Lower leg skin (tissue), 3 donors: ENCODE measurements around the gene SLFN5.

Source experiments
- CTCF ChIP-seq, 3 donors: fragments of 450-650 bp; IDR thresholded peaks; one replicate each; pipeline ENCODE4 v1.5.1; 2016; ENCODE audit warnings: antibody characterized with exemption in 3 of 3, mild to moderate bottlenecking in 3 of 3, moderate library complexity in 2 of 3
- POLR2A ChIP-seq, 2 donors: fragments of 450-650 bp; IDR thresholded peaks; one replicate each; pipeline ENCODE4 v1.6.1; 2016 to 2017; ENCODE audit warnings: antibody characterized with exemption in 2 of 2, mild to moderate bottlenecking in 1 of 2, moderate library complexity in 1 of 2

DNA sequence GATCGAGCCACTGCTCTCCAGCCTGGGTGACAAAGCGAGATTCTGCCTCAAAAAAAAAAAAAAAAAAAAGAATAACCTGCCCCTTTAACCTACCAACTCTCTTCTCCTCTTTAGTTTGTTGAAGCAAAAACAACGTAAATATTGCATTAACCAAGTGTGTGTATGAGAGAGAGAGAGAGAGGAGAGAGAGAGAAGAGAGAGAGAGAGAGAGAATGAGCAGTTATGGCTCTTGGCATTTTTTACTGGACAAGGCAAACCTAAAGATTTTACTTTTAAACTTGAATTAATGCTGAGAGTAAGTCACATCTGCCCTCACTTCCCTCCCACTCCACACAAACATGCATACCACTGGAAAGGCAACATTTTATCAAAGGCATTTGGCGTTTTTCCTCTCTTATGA, 3.0 kb upstream of the SLFN5 start:
- no peak for TF ChIP-seq CTCF (IDR thresholded peaks at IDR 0.05)
- TF ChIP-seq POLR2A (IDR thresholded peaks at IDR 0.05): no peak
